SIG-M5 treated with dmso at 0.1 percent for 504 hours (cell line): Measurements from ENCODE around the gene TTC3.
A peak's percentile ranks its signal among the peaks of the same experiment; 100 is the strongest.
"Not testable (repeated sequence)": the region's sequence is repeated elsewhere in the genome, so short reads cannot be mapped to it uniquely, and the experiment has no call there.

Experiments used
- DNase-seq: peaks from one replicate; lab custom pipeline; 2025; ENCODE audit not compliant: unreplicated experiment; lab: John Stamatoyannopoulos, UW

The TTC3 gene

DNA sequence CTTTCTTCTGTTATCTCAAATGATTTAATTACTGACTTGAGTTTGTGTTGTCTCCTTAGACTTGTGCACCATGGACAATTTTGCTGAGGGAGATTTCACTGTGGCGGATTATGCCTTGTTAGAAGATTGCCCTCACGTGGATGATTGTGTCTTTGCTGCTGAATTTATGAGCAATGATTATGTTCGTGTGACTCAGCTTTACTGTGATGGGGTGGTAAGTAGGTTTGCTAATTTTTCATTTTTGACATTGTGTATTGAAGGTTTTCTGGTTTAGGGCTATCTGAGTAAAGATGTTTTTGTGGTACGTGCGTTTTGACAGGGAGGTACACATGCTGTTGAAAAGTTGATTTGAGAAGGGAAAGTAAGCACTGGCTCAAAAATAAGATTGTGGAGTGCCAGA is 14.1 kb downstream of the TTC3 start:
- peak; percentile 30 for DNase-seq

- no peak for DNase-seq
Observed at GRCh38 chr21:37088186-37088735, 15.2 kb downstream of the TTC3 start.

DNA sequence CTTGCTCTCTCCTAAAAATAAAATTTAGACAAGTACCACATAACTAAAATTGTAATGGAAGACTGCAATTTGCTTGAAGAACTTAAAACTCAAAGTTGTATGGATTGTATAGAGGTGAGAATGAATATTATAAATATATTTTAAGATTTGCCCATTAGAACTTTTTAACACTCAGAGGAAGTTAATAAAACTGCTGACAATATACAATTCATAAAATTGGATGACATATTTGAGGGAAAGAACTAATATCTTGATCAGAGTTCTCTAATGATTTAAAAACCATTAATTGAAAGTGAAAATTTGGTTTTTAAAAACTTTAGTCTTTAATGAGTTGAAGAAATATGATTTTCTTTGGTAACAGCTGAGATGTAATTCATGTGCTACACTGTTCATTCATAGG is 20.9 kb downstream of the TTC3 start:
- DNase-seq, result no peak

DNA sequence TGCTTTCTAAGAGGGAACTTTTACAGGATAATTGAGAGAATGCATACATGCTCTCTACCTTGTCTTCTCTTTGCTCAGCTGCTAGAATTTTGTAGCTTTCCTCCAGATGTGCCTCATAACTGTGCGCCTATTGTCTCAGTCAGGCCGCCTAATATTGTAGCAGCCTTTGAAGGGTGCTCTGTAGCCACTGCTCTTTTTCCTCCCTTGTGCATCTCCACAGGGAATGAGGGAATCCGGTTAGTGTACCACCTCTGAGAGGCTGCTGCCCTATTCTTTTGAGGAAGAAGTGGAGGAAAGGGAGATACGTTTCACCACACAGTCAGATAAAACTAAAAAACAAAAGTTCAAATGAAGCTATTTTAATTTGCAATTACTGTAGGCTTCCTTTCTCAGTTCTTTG is 22.8 kb downstream of the TTC3 start:
- DNase-seq, result no peak

- DNase-seq, result no peak
Observed at GRCh38 chr21:37098751-37099150, 25.7 kb downstream of the TTC3 start.

DNA sequence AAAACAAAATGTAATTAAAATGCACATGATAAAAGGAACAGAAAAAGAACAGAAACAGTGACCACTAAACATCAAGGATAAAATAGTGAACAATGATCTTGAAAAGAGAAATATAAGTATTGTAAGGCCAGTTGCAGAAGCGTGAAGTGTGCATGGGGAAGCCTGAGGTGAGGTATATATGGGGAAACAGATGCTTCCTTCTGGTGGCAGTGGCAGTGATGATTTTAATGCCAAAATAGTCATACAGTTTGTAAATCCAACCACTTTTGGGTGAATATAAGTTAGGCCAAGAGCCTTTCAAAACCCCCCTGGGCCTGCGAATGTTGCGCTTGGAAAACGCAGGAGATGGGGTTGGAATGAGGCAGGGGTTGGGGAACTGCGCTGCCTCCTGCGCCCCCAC is 27.3 kb downstream of the TTC3 start:
- DNase-seq, result no peak

GRCh38 chr21:37101384-37101783 is 28.3 kb downstream of the TTC3 start:
- DNase-seq, result no peak

GRCh38 chr21:37102746-37103145 is 29.7 kb downstream of the TTC3 start:
- DNase-seq, result not testable (repeated sequence)

GRCh38 chr21:37106998-37107397 is 33.9 kb downstream of the TTC3 start:
- no peak for DNase-seq

- DNase-seq, result not testable (repeated sequence)
Observed at GRCh38 chr21:37111029-37111428, 38.0 kb downstream of the TTC3 start.

DNA sequence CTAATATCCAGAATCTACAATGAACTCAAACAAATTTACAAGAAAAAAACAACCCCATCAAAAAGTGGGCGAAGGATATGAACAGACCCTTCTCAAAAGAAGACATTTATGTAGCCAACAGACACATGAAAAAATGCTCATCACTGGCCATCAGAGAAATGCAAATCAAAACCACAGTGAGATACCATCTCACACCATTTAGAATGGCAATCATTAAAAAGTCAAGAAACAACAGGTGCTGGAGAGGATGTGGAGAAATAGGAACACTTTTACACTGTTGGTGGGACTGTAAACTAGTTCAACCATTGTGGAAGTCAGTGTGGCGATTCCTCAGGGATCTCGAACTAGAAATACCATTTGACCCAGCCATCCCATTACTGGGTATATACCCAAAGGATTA is 41.2 kb downstream of the TTC3 start:
- not testable (repeated sequence) for DNase-seq

- not testable (repeated sequence) for DNase-seq
Observed at GRCh38 chr21:37116459-37116858, 43.4 kb downstream of the TTC3 start.

DNA sequence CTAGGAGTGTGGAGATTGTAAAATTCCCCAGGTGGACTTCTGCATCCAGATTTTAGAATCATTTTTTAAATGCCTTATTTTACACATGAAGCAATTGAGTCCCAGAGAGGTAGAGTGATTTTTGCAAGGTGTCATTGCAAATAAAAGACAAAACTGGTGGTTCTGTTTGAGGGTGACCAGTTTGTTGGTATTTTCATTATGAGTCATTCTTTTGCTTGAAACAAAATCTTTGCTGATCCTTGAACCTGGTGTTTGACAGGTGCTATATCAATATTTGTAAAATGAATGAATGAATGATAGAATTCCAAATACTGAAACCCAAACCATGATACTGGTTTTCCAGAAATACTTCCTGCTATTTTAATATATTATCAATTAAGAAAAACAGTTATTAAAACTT is 44.1 kb downstream of the TTC3 start:
- no peak for DNase-seq

GRCh38 chr21:37118187-37118826 is 45.3 kb downstream of the TTC3 start:
- no peak for DNase-seq

DNA sequence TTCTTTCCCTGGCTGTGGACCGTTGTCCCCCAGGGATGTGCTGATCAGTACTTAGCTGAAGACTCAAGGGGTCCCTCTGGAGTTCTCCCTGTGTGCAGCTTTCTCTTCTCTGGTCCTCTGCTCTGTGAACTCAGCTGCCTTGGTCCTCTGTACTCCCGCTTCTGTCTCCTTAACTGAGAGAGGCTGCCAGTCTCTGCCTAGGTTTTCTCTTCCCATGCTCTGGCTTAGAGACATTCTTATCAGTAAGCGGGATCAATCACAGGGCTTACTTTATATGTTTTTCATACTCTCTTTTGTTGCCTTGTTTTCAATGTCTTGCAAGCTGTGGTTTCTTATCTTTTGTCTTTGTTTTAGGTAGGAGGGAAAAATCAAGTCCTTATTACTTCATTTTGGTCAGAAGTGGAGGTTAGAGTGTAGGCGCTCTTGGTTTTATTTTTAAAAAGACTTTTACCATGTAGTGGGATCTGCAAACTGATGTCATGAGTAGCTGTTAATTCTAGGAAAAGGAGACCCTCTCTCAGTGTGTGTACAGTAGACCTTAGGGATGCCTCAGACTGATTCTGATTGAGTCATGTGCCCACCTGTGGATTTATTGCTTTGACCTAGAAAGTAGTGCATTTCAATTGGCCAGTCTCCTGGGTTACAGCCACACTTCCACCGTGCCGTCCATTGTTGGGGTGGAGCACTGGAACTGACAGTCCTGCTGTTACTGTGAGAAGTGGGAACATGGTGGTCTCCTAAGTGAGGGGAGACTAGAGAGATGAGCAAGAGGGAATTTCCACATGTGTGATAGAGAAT is 46.6 kb downstream of the TTC3 start:
- no peak for DNase-seq

DNA sequence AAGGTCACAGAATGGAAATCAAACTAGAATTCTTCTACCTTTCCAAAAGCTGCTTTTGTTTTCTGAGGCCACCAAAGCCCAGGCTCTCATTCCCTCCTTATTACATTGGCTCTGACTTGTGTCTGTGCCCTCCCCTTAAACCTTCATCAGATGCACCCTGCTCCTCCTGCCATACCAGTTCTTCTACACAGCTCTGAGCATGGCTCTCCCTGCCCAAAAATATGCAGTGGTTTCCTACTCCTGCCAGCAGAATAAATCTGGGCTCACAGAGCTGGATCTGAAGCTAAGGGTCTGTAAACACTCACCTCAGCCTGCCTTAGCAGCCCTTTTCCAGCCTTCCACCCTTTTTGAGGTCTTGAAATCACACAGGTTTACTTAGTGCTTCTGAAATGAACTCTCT is 55.0 kb downstream of the TTC3 start:
- no peak for DNase-seq

DNA sequence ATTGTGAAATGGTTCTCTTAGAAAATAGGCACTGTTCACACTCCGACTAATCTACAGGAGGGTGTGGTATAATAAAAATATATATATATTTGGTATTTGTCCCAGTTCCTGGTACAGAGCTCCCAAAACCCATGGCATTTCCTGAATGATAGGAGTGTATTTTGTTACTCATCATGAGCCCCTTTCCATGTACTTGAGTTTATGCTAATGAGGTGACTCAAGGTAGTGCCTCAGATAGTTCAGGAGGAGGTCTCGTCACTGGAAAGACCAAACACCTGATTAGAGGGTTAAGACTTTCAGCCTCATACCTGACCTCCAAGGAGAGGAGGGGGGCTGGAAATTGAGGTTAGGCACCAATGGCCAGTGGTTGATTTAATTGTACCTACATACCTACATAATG is 57.9 kb downstream of the TTC3 start:
- no peak for DNase-seq

DNA sequence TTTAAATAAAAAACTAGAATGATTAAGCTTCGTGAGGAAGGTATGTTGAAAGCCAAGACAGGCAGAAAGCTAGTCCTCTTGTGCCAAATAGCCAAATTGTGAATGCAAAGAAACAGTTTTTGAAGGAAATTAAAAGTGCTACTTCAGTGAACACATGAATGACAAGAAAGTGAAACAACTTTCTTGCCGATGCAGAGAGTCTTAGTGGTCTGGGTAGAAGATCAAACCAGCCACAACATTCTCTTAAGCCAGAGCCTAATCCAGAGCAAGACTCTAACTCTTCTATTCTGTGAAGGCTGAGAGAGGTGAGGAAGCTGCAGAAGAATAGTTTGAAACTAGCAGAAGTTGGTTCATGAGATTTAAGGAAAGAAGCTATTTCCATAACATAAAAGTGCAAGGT is 63.2 kb downstream of the TTC3 start:
- no peak for DNase-seq

GRCh38 chr21:37136744-37137143 is 63.7 kb downstream of the TTC3 start:
- DNase-seq, result no peak

DNA sequence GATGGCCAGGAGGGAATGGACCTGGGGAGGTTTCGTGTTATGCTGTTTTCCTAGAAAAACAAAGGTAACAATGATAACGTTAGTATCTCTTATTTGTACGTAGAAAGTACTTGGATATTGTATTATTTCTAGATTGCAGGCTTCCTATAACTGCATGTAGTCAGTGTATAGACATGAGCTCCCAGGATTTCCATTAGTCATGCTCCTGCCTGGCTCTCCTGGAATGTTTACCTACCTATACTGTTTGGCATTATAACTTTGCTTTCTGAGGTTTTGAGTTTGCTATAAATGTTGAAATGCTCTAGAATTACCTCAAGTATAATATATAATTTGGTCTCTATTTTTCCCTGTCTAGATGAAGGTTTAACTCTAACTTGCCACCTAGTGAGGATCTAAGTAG is 66.1 kb downstream of the TTC3 start:
- DNase-seq, result no peak

DNA sequence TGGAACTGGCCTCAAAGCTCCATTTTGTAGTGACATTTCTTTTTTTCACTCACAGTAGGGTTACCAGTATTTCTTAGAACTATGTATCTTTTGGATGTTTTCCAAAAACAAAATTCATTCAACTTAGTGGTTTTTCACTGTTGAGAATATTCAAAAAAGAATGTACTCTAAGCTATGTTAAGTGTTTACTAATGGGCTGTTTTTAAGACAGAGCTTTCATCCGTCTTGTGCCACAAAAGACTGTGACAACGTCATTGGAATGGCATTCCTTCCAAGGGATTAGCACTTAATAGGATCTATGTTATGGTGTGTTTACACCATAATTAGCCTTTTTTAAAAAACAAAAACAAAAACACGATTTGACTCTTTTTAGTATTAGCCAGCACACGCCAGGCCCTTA is 66.8 kb downstream of the TTC3 start:
- no peak for DNase-seq

DNA sequence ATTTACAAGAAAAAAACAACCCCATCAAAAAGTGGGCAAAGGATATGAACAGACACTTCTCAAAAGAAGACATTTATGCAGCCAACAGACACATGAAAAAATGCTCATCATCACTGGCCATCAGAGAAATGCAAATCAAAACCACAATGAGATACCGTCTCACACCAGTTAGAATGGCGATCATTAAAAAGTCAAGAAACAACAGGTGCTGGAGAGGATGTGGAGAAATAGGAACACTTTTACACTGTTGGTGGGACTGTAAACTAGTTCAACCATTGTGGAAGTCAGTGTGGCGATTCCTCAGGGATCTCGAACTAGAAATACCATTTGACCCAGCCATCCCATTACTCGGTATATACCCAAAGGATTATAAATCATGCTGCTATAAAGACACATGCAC is 70.3 kb downstream of the TTC3 start:
- not testable (repeated sequence) for DNase-seq
